Urothelium cell line (cell line): Measurements from ENCODE around the gene AFM.

Experiments used
- DNase-seq: peaks from one replicate; pipeline ENCODE4 v3.0.0; 2011; ENCODE audit warnings: low spot score, mixed read lengths
- FAIRE-seq: peaks from 2 replicates; lab custom pipeline; 2011; peaks lifted over from hg19 to GRCh38; lab: Jason Lieb, UNC

Gene AFM

DNA sequence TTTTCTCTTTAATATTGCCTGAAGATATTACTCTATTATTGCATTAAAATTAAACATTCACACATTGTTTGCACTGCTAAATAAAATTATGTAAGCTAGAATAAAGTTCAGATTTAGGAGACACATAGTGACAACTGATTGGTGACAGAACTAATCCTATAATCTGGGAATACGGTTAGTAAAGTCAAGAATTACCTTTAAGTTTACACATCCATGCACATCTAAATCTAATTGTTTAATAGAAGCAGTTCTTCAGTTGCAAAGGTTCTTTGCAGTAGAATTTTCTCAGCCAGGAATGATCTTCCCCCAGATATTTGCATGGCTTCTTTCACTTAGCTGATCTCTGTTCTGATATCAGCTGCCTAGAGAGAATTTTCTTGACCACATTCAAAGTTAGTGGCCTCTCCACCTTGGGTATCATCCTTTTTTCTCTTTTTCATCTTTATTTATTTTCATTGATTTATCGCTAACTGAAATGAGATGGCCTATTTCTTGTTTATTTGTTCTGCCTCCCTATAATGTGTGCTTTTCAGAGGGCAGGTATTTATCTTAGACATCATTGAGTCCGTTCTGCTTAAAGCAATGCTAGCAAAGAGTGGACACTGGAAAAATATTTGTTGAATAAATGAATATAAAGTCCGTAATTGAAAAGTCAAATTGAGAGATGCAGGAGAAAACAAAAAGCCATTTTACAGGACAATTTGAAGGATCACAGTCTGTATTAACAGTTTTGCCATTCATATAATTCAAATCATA, 32.9 kb upstream of the AFM start:
- DNase-seq (no peak), FAIRE-seq (no peak)

DNA sequence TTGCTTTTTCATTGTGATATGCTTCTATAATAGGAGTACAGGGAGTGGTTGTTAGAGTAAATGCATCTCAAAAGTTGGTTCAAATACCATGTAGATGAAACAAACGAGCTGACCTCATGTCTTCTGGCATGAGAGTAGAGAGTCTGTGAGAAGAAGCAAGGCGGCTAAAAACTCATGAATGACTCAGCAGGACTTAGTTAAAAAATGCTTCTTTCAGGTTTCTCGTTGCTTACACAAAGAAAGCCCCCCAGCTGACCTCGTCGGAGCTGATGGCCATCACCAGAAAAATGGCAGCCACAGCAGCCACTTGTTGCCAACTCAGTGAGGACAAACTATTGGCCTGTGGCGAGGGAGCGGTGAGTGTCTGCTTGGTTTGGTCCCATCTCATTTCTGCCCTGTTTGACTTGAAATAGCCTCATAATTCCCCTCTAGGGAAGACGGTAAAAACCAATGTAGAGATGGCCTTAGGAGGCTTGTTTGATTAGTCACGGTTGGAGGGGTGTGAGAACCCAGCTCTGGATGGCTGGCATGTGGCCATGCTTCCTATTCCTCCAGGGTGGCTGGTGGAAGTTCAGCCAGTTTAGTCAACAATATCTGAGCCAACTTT, 31.0 kb upstream of the AFM start:
- peak; percentile 84 for FAIRE-seq
- DNase-seq, result peak; percentile 57

DNA sequence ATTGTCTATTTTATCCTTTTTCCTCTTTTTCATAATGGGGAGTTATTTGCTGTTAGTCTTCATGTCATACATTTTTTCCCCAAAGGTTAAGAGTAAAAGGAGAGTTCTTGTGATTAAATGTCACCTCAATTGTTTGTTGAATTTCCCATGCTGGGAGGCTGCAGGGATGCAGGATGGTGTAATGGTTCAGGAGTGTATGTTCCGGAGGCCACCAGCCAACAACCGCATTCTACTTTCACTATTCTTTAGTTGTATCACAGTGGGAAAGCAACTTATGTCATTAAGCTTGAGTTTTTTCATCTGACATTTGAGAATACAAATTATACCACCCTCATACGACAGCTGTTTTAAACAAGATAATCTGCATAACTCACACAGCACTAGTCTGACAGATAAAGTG, 30.1 kb upstream of the AFM start:
- no peak for FAIRE-seq
- DNase-seq, result no peak

DNA sequence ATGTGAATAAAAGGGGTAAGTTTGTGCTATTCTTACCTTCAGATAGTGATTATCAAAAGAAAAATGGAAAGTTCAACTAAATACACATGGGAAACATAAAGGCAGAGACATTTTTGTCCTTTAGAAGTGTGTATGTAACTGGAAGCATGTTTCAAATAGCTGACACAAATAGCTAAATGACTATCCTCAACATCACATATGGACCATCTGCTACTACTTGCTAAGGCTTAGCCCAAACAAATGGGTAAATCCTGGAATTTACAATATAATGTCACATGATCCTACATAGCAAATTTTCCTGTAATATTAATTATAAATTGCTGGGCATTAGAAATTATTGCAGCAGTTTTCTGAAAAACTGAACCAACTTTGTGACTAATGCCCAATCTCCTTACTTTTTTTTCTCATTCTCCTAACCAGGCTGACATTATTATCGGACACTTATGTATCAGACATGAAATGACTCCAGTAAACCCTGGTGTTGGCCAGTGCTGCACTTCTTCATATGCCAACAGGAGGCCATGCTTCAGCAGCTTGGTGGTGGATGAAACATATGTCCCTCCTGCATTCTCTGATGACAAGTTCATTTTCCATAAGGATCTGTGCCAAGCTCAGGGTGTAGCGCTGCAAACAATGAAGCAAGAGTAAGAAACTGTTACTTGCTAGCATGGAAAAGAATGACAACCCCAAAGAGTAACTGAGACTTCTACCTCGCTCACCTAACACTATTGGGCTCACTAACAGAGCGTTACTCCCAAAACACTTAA, 29.4 kb upstream of the AFM start:
- DNase-seq (no peak), FAIRE-seq (peak; percentile 67)

DNA sequence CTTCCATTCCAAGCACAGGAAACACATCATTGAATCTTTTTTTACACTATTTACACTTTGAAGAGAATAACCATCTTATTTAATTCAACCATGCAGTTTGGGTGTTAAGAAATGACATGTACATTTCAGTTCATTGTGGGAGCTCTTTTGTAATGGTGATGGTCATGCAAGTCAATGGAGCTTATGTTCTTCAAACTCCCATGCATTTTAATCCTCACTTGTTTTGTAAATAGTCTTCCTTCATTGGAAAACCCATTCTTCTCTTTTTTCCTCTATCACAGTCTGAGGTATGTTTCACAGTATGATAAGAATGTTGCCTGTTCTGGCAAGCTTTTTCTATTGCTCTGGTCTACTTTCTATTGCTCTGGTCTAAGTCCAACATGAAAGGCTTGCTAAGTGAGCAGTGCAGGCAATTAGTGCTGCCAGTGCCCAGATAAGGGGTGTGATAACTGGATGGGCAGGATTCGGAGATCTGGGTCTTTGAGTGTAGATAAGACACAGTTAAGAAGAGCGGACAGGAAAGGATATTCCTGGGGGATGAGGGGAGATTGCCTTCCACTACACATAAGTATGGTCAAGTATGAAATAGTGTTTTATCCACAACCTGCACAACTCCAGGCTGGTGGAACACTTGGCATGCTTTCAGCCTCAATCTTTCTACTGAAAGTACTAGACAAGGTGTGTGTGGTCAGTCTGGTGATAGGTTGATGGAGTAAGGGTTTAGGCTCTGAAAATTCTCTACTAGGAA, 28.4 kb upstream of the AFM start:
- DNase-seq, result no peak
- peak; percentile 52 for FAIRE-seq

DNA sequence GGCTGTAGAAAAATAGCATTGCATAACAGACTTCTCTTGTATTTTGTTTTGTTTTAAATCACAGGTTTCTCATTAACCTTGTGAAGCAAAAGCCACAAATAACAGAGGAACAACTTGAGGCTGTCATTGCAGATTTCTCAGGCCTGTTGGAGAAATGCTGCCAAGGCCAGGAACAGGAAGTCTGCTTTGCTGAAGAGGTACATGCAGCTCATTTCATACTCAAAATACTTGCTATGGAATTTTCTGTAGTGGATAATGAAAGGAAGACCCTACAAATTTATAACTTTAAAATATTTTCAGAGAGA, 27.9 kb upstream of the AFM start:
- no peak for FAIRE-seq
- DNase-seq, result no peak

DNA sequence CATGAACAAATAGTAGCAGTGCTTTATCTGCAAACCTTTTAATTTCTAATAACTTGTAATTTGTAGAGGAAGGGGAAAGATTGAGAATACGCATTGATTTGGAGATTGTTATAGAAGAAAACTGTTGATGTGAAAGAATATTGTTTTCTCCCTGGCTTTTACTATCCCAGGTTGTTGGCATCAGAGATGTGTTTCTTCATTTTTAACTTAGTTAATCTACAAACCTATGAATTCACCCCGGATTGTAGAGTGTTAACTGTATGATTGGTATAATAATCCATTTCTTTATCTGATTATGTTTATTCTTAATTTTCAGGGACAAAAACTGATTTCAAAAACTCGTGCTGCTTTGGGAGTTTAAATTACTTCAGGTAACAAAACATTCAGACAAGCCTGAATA, 26.6 kb upstream of the AFM start:
- no peak for FAIRE-seq

DNA sequence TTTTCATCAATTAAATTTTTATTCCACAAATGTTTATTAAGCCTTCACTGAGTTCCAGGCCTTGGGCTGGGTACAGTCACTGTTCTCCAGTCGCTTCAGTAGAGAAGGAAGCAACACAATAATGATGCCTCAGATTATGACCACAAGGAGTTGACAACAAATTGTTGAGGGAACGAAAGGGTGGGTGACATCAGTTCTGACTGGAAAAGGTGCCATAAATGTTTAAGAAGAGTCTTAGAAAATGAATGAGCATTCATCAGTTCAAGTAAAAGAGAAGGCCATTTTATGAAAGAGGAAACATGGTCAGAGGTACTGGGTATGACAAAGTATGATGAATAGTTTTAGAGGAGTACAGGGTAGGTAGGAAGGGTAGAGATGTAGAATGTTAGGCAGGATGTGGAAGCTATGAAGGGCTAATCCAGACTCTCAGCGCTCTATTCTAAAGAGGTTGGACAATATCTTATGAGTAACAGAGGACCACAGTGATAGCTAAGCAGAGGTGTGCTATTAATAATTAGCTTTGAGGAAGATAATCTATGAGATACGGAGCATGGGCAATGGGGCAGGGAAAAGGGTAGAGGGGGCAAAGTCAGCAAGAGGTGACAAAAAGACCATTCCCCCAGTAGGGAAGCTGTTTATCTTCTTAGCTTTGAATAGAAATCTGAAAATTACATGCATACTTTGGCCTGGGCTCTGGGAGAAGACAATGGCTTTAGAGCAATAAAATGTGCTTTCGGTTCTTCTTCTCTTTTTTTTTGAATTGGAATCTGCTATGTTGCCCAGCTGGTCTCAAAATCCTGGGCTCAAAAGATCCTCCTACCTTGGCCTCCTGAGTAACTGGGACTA, 25.1 kb upstream of the AFM start:
- FAIRE-seq, result no peak
- no peak for DNase-seq

More for the DNA sequence above, 26.6 kb upstream of the AFM start:
- no peak for DNase-seq

DNA sequence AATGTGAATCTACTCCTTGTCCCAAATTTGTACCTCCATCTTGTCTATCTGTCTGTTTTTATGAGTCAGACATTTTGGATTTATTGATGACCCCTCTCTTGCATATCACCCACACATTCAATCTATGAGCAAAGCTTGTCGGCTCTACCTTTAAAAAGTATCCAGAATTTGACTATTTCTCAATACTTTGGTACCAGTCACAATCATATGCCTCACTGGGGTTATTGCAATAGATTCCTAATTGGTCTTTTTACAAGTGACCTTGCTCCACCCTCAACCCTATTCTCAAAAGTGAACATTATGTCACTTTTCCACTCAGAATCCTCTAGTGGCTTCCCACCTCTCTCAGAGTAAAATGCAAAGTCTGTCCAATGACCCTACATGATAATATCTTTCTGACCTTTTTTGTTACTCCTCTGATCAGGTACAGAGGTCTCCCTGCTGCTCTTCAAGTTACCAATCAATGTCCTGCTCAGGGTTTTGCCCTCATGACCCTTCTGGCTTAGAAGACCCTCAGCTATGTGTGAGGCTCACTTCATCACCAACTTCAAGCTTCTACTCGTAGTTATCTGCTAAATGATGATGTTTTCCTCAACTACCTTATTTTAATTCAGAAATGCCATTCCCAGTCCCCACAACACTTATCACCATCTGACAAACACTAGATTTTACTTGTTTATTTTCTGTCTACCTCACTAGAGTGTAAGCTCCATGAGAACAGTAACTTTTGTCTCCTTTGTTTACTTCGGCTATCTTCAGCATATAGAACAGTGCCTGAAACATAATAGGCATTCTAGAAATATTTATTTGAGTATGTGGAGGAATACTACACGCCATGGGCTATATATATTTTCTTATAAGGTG, 23.1 kb upstream of the AFM start:
- FAIRE-seq (no peak), DNase-seq (no peak)

DNA sequence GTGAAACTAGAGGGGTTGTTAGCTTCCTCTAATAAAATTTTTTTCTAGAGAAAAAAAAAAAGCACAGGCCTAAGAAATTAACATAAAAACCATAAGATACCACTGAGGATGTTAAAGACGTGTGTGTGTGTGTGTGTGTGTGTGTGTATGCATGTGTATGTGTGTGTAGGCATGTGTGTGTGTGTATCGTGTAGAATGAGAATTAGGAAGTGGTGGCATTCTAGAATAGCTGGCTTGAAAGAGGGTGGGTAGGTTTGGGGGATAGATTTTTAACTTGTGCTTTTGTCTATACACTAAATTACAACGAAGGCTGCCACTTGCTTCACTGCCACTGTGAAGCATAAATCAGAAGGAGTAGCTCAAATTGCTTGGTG, 22.5 kb upstream of the AFM start:
- DNase-seq (no peak), FAIRE-seq (no peak)

DNA sequence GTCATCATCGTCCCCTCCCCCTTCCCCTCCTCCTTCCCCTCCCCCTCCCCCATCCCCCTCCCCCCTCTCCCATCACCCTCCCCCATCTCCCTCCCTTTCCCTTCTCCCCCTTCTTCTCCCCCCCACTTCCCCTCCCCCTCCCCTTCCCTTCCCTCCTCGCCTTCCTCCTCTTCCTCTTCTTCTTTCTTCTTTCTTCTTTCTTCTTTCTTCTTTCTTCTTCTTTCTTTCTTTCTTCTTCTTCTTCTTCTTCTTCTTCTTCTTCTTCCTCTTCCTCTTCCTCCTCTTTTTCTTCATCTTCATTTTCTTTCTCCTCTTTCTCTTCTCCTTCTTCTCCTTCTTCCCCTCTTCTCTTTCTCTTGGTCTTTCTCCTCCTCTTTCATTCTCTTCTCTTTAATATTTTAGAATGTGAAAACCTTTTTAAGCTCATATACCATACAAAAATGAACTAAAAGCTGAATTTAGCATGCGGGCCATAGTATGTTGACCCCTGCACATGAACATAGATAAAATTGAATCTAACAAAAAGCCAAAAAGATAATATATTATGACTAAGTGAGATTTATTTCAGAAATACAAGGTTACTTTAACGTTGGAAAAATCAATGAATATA, 20.5 kb upstream of the AFM start:
- no peak for FAIRE-seq

DNA sequence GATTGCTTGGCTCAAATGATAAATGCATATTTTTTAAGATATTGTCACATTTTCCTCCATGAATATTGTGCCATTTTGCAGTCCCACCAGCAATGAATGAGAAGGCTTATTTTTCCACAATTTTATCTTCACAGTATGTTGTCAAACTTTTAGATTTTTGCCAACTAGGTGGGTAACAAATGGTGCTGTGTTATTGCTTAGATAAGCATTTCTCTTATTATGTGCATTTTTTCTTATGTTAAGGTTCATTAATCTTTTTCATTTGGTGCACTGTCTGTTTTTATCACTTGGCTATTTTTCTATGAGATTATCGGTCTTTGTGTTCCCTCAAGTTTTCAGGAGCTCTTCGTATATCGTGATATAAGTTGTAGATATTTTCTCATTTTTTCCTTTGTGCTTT, 13.4 kb upstream of the AFM start:
- no peak for FAIRE-seq

More for the DNA sequence above, 20.5 kb upstream of the AFM start:
- DNase-seq, result no peak

DNA sequence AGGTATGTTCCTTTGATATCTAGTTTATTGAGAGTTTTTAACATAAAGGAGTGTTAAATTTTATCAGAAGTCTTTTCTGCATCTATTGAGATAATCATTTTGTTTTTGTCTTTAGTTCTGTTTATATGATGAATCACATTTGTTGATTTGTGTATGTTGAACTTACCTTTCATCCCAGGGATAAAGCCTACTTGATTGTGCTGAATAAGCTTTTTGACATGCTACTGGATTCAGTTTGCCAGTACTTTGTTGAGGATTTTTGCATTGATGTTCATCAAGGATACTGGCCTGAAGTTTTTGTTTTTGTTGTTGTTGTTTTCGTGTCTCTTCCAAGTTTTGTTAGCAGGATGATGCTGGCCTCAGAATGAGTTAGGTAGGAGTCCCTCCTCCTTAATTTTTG, 10.8 kb upstream of the AFM start:
- no peak for DNase-seq
- no peak for FAIRE-seq

More for the DNA sequence above, 13.4 kb upstream of the AFM start:
- no peak for DNase-seq

DNA sequence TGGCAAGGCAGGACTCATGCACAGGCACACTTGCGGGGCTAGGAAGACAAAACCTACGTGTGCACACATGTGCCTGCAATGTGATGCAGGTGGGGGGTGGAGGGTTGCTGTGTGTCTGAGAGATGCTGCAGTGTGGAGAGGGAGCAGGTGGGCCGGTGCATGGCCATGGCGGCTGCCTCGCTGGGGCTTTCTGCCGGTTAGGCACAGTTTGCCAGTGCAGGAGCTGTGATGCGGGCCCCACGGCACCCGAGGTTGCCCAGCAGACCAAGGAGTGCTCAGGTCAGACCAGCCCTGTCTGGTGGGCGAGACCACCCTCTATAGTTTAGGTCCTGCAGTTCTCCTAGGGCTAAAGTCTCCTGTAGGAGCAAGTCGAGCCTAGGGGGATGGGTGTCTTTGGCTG, 4.4 kb upstream of the AFM start:
- FAIRE-seq (peak; percentile 88), DNase-seq (no peak)

DNA sequence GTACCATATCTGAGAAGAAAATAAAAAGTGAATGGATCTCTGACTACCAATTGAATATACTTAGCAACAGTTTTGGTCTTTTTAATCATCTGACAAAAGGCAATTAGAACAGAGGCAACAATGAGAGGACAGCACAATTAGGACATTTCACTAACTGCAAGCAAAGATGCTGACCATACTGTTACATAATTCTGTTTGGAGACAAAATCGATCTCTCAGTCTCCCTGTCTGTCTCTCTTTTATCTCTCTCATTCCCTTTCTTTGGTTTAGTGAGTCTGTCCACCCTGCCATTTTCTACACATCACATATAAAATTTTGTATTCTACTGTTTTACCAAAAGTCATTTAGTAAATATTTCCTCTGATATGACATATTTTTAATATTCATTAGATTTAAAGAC, 2.2 kb upstream of the AFM start:
- DNase-seq (no peak), FAIRE-seq (no peak)

DNA sequence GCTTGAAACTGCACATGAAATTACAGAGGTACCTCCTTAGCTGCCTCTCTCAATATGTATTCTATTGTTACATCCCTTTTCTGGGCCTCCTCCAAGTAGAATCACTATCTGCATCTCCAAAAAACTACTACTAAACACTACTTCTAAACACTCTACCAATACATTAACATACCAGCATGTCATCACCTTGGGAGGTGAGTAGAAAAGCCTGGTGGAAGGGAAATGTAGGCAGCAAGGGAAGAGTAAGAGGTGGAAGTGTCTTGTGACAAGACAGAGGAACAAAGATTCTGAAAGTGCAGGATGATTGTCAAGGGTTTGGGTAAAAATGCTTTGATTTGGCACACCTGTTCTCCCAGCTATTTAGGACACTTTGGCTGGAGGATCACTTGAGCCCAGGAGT, 3.5 kb downstream of the AFM start:
- no peak for FAIRE-seq
- DNase-seq, result no peak

DNA sequence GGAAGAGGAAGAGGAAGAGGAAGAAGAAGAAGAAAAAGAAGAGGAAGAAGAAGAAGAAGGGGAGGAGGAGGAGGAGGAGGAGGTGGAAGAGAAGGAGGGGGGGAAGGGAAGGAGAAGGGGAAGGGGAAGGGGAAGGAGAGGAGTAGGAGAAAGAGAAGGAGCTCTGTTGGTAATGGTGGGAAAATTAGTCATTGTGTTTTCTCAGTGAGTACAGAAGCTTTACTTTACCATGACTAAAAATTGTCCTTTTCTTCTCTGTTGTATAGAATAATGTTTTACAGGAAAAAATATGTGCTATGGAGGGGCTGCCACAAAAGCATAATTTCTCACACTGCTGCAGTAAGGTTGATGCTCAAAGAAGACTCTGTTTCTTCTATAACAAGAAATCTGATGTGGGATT, 4.1 kb downstream of the AFM start:
- FAIRE-seq (no peak), DNase-seq (no peak)

DNA sequence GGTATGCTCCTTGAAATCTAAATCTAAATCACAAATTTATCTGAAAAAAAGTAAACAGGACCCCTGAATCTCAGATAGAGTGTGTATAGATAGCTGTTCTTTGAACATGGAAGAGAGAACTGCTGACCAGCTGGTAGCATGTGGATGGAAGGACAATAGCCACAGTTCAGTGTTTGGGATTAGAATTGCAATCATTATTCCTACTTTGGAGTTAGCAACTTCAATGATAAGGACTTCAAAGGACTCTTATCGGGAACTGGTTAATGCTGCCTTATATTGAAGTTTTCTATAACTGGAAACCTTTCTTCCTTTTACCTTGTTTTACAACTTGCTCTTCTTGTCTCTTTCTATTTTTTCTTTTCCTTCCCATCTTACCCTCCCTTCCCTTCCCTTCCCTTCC, 5.0 kb downstream of the AFM start:
- DNase-seq, result no peak

DNA sequence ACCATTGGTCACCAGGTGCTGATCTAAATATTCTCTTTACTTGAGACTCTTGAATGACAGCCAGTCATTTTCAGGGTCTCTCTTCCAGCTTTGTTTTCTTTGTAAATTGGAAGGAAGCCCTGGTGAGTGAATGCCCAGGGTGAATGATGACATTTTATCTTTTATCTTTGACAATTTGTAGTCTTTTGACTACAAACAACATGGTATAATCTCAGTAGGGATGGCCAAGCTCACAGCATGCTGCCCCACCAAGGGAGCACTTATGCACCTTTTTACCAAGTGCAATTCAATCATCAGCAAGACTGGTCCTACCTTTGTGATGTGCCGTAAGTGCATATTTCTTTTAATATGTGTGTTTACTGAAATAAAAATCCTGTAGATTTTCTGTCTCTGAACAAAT, 5.7 kb downstream of the AFM start:
- no peak for DNase-seq
- FAIRE-seq, result no peak

More for the DNA sequence above, 5.0 kb downstream of the AFM start:
- FAIRE-seq, result no peak
